Measurements from ENCODE around the gene MTF2. TPM values are rescaled to one million over a fixed set of nuclear protein-coding genes. Genes with fewer than 3 reads are reported as not detected.

Gene MTF2
- total and polyA plus RNA-seq, 9 of the 15 experiments (the other 6 are each of a cell fraction or from before 2014, with no cell fraction given): 29.3 to 124 (median 57.7) TPM

GRCh38 chr1:93078986-93079654 lies at the start of gene MTF2 (continued):
- TF ChIP-seq, protein P1, sequence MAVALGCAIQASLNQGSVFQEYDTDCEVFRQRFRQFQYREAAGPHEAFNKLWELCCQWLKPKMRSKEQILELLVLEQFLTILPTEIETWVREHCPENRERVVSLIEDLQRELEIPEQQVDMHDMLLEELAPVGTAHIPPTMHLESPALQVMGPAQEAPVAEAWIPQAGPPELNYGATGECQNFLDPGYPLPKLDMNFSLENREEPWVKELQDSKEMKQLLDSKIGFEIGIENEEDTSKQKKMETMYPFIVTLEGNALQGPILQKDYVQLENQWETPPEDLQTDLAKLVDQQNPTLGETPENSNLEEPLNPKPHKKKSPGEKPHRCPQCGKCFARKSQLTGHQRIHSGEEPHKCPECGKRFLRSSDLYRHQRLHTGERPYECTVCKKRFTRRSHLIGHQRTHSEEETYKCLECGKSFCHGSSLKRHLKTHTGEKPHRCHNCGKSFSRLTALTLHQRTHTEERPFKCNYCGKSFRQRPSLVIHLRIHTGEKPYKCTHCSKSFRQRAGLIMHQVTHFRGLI (CRISPR knock-in tag; IDR thresholded peaks at IDR 0.05): no peak
- TF ChIP-seq ZNF347 (CRISPR knock-in tag; IDR thresholded peaks at IDR 0.05; ENCODE audit: low read depth) (no peak), TRIM28 (IDR thresholded peaks at IDR 0.05) (peak; percentile 76; the same call in 1 of the 2 replicates), NUFIP1 (IDR thresholded peaks at IDR 0.05; ENCODE audit: partially characterized antibody) (peak; percentile 37), ZBTB12 (CRISPR knock-in tag; IDR thresholded peaks at IDR 0.05) (peak; percentile 79), POLR2H (tag; IDR thresholded peaks at IDR 0.05; ENCODE audit: low read depth) (peak; percentile 92), EP300 (IDR thresholded peaks at IDR 0.05; ENCODE audit: low read length) (peak; percentile 66), ZNF639 (CRISPR knock-in tag; conservative IDR thresholded peaks at IDR 0.05 in 1 of 2, IDR thresholded peaks at IDR 0.05 in 1 of 2) (peak in 1 of 2 experiments; percentile 91; a peak in 2 of 4 replicates), ZNF717 (CRISPR knock-in tag; IDR thresholded peaks at IDR 0.05) (0 out of 2 replicates have a peak, but pooled peaks have one; percentile 53), E2F8 (IDR thresholded peaks at IDR 0.05; ENCODE audit: low read depth, partially characterized antibody) (peak; percentile 83), ZNF507 (tag; conservative IDR thresholded peaks at IDR 0.05) (no peak), ZZZ3 (IDR thresholded peaks at IDR 0.05) (peak; percentile 85), KDM5B (IDR thresholded peaks at IDR 0.05; ENCODE audit: insufficient replicate concordance, low read depth, low read length) (peak; percentile 92), NFIX (CRISPR knock-in tag; IDR thresholded peaks at IDR 0.05; ENCODE audit: low read depth) (peak; percentile 72), NFIC (IDR thresholded peaks at IDR 0.05) (peak; percentile 96), SMARCA4 (IDR thresholded peaks at IDR 0.05) (0 out of 2 replicates have a peak, but pooled peaks have one; percentile 37)
- TF ChIP-seq, protein P2, sequence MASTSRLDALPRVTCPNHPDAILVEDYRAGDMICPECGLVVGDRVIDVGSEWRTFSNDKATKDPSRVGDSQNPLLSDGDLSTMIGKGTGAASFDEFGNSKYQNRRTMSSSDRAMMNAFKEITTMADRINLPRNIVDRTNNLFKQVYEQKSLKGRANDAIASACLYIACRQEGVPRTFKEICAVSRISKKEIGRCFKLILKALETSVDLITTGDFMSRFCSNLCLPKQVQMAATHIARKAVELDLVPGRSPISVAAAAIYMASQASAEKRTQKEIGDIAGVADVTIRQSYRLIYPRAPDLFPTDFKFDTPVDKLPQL (IDR thresholded peaks at IDR 0.05; ENCODE audit: extremely low read depth, insufficient read length): peak; percentile 25
- TF ChIP-seq, protein P3, sequence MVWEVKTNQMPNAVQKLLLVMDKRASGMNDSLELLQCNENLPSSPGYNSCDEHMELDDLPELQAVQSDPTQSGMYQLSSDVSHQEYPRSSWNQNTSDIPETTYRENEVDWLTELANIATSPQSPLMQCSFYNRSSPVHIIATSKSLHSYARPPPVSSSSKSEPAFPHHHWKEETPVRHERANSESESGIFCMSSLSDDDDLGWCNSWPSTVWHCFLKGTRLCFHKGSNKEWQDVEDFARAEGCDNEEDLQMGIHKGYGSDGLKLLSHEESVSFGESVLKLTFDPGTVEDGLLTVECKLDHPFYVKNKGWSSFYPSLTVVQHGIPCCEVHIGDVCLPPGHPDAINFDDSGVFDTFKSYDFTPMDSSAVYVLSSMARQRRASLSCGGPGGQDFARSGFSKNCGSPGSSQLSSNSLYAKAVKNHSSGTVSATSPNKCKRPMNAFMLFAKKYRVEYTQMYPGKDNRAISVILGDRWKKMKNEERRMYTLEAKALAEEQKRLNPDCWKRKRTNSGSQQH (CRISPR knock-in tag; IDR thresholded peaks at IDR 0.05): no peak

Data from K562 (cell line).